NAMALWA (cell line): Measurements from ENCODE around the gene SCYGR2.

Experiments
- DNase-seq: peaks from one replicate; pipeline ENCODE4 v3.0.0-alpha.2; 2015; ENCODE audit warnings: low spot score

SCYGR2 gene

GRCh38 chr2:227613272-227613660 is 14.6 kb downstream of the SCYGR2 start:
- DNase-seq = no peak

- no peak for DNase-seq
Measured at GRCh38 chr2:227614246-227614645, 15.6 kb downstream of the SCYGR2 start.

GRCh38 chr2:227614740-227615139 is 16.0 kb downstream of the SCYGR2 start, which contains the start of gene SCYGR3:
Gene SCYGR3, minus strand, starts transcription at chr2:227614840. Its CDS starts 0 bp downstream, at chr2:227614840.
- DNase-seq = no peak

- no peak for DNase-seq
Measured at GRCh38 chr2:227615181-227615580, 16.5 kb downstream of the SCYGR2 start.

- no peak for DNase-seq
Measured at GRCh38 chr2:227615906-227616305, 17.2 kb downstream of the SCYGR2 start.

GRCh38 chr2:227616631-227617030 is 17.9 kb downstream of the SCYGR2 start:
- no peak for DNase-seq

- DNase-seq = no peak
Measured at GRCh38 chr2:227617316-227618230, 18.9 kb downstream of the SCYGR2 start, which contains the start of gene SCYGR4. Gene SCYGR4, plus strand, starts transcription at chr2:227617498. Its CDS starts 0 bp downstream, at chr2:227617498.

GRCh38 chr2:227623226-227623625 is 24.5 kb downstream of the SCYGR2 start:
- no peak for DNase-seq

GRCh38 chr2:227625420-227625819 is 26.7 kb downstream of the SCYGR2 start:
- DNase-seq = no peak

- no peak for DNase-seq
Measured at GRCh38 chr2:227626580-227627151, 28.0 kb downstream of the SCYGR2 start.

- no peak for DNase-seq
Measured at GRCh38 chr2:227627769-227628168, 29.1 kb downstream of the SCYGR2 start.

GRCh38 chr2:227629435-227629834 is 30.7 kb downstream of the SCYGR2 start:
- no peak for DNase-seq

- DNase-seq = no peak
Measured at GRCh38 chr2:227630322-227630721, 31.6 kb downstream of the SCYGR2 start.

GRCh38 chr2:227632827-227633226 is 34.1 kb downstream of the SCYGR2 start:
- DNase-seq = no peak

- DNase-seq = no peak
Measured at GRCh38 chr2:227634201-227634600, 35.5 kb downstream of the SCYGR2 start.

GRCh38 chr2:227642656-227643055 is 44.0 kb downstream of the SCYGR2 start:
- DNase-seq = no peak

GRCh38 chr2:227643990-227644551 is 45.4 kb downstream of the SCYGR2 start:
- no peak for DNase-seq
